ENCODE results near the gene NTMT1. TPM values are rescaled to one million over a fixed set of nuclear protein-coding genes. Genes with fewer than 3 reads are reported as not detected.
"Not testable (repeated sequence)": the region's sequence is repeated elsewhere in the genome, so short reads cannot be mapped to it uniquely, and the experiment has no call there.

Gene NTMT1
- total RNA-seq, 4 donors from 2014 or later: 19.6 to 28.4 (median 22.6) TPM

DNA sequence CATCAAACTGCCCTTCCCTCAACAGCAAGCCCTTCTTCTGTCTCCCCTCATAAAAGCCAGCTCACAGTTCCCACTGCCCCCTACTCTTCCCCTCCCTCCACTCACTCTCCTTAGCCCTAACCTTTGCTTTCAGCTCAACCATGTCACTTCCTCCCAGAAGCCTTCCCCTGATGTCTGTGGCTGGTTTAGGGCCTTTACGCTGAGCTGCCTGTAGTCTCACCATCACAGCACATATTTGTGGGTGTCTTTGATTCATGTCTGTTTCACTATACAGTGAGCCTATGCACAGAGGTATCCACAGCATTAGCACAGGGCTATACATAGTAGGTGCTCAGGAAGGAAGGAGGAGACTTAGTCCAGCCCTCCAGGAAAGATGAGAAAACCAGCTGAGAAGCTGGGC lies 39.7 kb upstream of the NTMT1 start:
- H3K27ac ChIP-seq: no peak overlapping the region
- no peaks in the 10 kb centered on the region for H3K27me3 ChIP-seq
- no peaks in the 10 kb centered on the region for H3K36me3 ChIP-seq
- H3K4me3 ChIP-seq (replicated peaks in 1 of 3): no peak overlapping the region
- no peaks in the 10 kb centered on the region for H3K9me3 ChIP-seq
- DNase-seq: no peak
- intact Hi-C loops (cut with DNase I): no loop called here
- H3K4me1 ChIP-seq: no peaks in the 10 kb centered on the region
- TF ChIP-seq POLR2A (IDR thresholded peaks at IDR 0.05): no peak
- TF ChIP-seq, protein P1, sequence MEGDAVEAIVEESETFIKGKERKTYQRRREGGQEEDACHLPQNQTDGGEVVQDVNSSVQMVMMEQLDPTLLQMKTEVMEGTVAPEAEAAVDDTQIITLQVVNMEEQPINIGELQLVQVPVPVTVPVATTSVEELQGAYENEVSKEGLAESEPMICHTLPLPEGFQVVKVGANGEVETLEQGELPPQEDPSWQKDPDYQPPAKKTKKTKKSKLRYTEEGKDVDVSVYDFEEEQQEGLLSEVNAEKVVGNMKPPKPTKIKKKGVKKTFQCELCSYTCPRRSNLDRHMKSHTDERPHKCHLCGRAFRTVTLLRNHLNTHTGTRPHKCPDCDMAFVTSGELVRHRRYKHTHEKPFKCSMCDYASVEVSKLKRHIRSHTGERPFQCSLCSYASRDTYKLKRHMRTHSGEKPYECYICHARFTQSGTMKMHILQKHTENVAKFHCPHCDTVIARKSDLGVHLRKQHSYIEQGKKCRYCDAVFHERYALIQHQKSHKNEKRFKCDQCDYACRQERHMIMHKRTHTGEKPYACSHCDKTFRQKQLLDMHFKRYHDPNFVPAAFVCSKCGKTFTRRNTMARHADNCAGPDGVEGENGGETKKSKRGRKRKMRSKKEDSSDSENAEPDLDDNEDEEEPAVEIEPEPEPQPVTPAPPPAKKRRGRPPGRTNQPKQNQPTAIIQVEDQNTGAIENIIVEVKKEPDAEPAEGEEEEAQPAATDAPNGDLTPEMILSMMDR (IDR thresholded peaks at IDR 0.05): no peak
- 86 to 88% methylated on average over 1 of the region's 1 CpG for WGBS, 2 donors

DNA sequence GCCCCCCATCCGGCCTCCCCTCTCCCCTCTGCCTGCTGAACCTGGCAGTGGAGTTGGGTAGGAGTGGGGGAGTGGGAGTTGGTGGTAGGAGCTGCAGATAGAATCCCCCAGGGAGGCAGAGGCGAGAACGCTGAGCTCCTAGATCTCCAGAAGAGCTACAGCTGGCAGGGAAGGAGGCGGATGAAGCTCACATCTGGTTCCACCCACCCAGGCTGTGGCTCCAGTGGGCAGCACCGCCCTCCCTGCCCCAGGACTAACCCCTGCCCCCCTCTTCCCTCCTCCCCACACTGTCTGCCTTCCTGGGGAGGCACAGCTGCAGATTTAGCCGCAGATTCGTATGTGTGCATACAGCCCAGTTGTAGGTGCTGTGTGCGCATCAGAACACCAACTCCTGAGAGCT lies 39.3 kb upstream of the NTMT1 start:
- 77 to 84% methylated on average over 8 of the region's 8 CpGs for WGBS, 2 donors
- intact Hi-C loops (cut with DNase I): no loop called here
- Histone ChIP-seq H3K36me3 (no peaks in the 10 kb centered on the region), H3K4me3 (replicated peaks in 1 of 3) (no peak overlapping the region), H3K27ac (no peak overlapping the region), H3K4me1 (no peaks in the 10 kb centered on the region), H3K27me3 (no peaks in the 10 kb centered on the region), H3K9me3 (no peaks in the 10 kb centered on the region)
- DNase-seq: no peak
- TF ChIP-seq POLR2A (IDR thresholded peaks at IDR 0.05): no peak
- TF ChIP-seq, protein P1 (IDR thresholded peaks at IDR 0.05): no peak

DNA sequence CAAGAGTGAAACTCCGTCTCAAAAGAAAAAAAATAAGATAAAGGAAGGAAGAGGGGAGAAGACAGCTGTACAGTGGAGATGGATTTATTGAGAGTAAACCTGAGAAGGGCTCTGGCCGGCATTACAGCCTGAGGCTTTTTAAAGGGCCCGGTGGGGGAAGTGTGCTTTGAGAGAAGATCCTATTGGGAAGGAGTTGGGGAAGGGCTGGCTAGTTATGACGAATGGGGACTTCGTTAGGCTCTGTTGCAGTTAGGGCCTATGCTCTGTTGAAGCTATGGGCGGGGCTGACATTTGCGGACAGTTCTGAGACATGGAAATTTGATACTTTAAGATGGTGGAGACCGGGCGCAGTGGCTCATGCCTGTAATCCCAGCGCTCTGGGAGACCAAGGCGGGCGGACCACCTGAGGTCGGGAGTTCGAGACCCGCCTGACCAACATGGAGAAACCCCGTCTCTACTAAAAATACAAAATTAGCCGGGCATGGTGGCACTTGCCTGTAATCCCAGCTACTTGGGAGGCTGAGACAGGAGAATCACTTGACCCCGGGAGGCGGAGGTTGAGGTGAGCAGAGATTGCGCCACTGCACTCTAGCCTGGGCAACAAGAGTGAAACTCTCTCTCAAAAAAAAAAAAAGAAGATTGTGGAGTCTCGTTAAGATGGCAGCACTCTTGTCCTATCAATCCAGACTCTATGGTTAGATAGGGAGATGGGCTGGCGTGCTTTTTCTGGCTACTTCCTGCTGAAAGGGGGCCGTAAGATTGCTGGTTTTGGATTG lies 38.3 kb upstream of the NTMT1 start:
- TF ChIP-seq POLR2A (IDR thresholded peaks at IDR 0.05): no peak
- Histone ChIP-seq H3K4me3 (replicated peaks in 1 of 3) (no peak overlapping the region), H3K9me3 (no peaks in the 10 kb centered on the region), H3K4me1 (no peaks in the 10 kb centered on the region), H3K27ac (no peak overlapping the region), H3K27me3 (no peaks in the 10 kb centered on the region), H3K36me3 (no peaks in the 10 kb centered on the region)
- DNase-seq: no peak
- WGBS, 2 donors: 88 to 89% methylated on average over 23 of the region's 23 CpGs
- intact Hi-C loops (cut with DNase I): no loop called here

DNA sequence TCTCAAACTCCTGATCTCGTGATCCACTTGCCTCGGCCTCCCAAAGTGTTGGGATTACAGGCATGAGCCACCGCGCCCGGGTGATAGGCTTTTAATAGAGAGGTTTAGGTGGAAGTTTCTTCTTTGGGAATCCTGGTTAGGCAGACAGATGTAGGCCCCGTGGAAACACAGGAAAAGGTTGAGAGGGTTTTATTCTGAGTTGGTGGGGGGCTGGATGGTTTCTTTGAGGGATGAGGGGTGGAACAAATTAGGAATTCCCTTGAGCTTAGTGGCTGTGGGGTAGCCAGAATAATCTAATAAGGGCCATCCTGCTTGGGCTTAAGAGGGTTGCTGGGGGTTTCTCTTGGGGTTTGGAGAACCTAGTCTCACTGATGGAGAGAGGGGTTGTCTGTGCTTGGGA lies 35.5 kb upstream of the NTMT1 start:
- no peaks in the 10 kb centered on the region for H3K27me3 ChIP-seq
- H3K9me3 ChIP-seq: no peaks in the 10 kb centered on the region
- no peaks in the 10 kb centered on the region for H3K4me1 ChIP-seq
- intact Hi-C loops (cut with DNase I): no loop called here
- DNase-seq: no peak
- H3K36me3 ChIP-seq: no peaks in the 10 kb centered on the region
- 87 to 89% methylated on average over 6 of the region's 6 CpGs for WGBS, 2 donors
- H3K27ac ChIP-seq: no peak overlapping the region
- TF ChIP-seq, protein P1 (IDR thresholded peaks at IDR 0.05): no peak
- no peak for TF ChIP-seq POLR2A (IDR thresholded peaks at IDR 0.05)
- H3K4me3 ChIP-seq (replicated peaks in 1 of 3): no peak overlapping the region

DNA sequence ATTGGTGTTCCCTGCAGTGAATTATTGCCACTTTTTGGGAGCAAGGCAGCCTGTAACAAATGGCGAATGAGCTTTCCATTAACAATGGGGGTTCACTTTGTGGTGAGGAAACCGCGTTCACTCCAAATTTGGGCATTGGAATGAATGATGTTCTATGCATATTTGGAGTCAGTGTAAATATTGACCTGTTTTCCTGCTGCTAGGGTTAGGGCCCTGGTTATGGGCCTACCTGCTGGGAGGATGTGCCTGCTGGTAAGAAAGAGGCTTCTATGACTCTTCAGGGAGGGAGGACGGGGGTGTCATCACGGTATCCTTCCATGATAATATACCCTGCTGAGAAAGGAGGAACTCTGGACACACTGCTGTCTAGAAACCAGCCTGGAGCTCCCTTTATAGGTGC lies 34.0 kb upstream of the NTMT1 start:
- no peak for TF ChIP-seq POLR2A (IDR thresholded peaks at IDR 0.05)
- TF ChIP-seq, protein P1 (IDR thresholded peaks at IDR 0.05): no peak
- H3K4me1 ChIP-seq: peaks cover under 1 to 5% of the 10 kb centered on the region in 2 donors
- no peaks in the 10 kb centered on the region for H3K27me3 ChIP-seq
- intact Hi-C loops (cut with DNase I): no loop called here
- H3K36me3 ChIP-seq: no peaks in the 10 kb centered on the region
- no peak overlapping the region for H3K4me3 ChIP-seq (replicated peaks in 1 of 3)
- no peak overlapping the region for H3K27ac ChIP-seq
- H3K9me3 ChIP-seq: no peaks in the 10 kb centered on the region
- 83 to 87% methylated on average over 5 of the region's 5 CpGs for WGBS, 2 donors
- no peak for DNase-seq

DNA sequence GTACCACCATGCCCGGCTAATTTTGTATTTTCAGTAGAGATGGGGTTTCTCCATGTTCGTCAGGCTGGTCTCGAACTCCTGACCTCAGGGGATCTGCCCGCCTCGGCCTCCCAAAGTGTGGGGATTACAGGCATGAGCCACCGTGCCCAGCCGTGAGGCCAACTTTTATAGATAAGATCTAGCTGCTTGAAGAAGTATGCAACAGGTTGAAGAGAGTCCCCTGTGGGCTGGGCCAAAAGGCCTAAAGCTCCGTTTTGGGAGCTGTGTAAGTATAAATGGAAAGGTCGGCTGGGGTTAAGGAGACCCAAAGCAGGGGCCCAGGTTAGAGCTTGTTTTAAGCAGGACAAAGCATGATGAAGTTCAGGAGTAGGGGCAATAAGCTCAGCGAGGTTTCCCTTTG lies 33.2 kb upstream of the NTMT1 start:
- intact Hi-C loops (cut with DNase I); H3K4me3 ChIP-seq (replicated peaks in 1 of 3); DNase-seq; H3K36me3 ChIP-seq; H3K27me3 ChIP-seq; H3K9me3 ChIP-seq; H3K27ac ChIP-seq: not testable (repeated sequence)
- H3K4me1 ChIP-seq: peaks cover 9 to 14% of the 10 kb centered on the region in 2 donors
- 82 to 85% methylated on average over 10 of the region's 10 CpGs for WGBS, 2 donors

Data from thyroid gland (tissue), 4 donors.